H1 (cell line): ENCODE measurements around the gene INAFM2. TPM values are rescaled to one million over a fixed set of nuclear protein-coding genes. Genes with fewer than 3 reads are reported as not detected.

Source experiments
- CHD1 ChIP-seq: IDR thresholded peaks from 2 replicates; pipeline ENCODE4 v1.6.1; 2012; ENCODE audit warnings: low read depth, low read length, improper control_type of control experiment
- KDM4A ChIP-seq: IDR thresholded peaks from one replicate; pipeline ENCODE4 v1.7.1; 2012; ENCODE audit warnings: low read depth, mild to moderate bottlenecking, moderate library complexity, low read length, inconsistent platforms; ENCODE audit not compliant: severe bottlenecking
- polyA plus RNA-seq, 7 experiments: library from polyadenylated mRNA; depleted of rRNA in 3 of 7; stranded (reverse) in 5 of 7; unstranded in 2 of 7; fragments of >200 nt in 5 of 7; fragments of 200-250 nt in 2 of 7; gene quantifications; 1 replicate in 5 of 7; 2 replicates in 1 of 7; 4 replicates in 1 of 7; pipeline versions ENCODE4 v1.2.1 to v1.2.3, GENCODE V29; 2011 to 2013; ENCODE audit warnings: missing spikeins in 2 of 7, mixed read lengths in 2 of 7
- total RNA-seq: library from RNA; stranded (reverse); fragmentation: NEBNext Ultra II Directional; extraction: Animal tissue kit (Norgen Biotek cat#: 25700); gene quantifications from 2 replicates; pipeline ENCODE4 v1.2.1, GENCODE V29; 2021

Gene INAFM2
- total and polyA plus RNA-seq, 2 of the 8 experiments (the other 6 are each of a cell fraction or from before 2014, with no cell fraction given): 15.3 to 35.1 TPM

- TF ChIP-seq CHD1 (no peak), KDM4A (peak; percentile 89)
- TF ChIP-seq, all 59 proteins: peak for 14
Measured at GRCh38 chr15:40282147-40282868, 41.2 kb upstream of the INAFM2 start (continued).
